Loucy (cell line): ENCODE results near the gene SEL1L3.
"Not testable (repeated sequence)": the region's sequence is repeated elsewhere in the genome, so short reads cannot be mapped to it uniquely, and the experiment has no call there.

ENCODE experiments used
- H2AFZ ChIP-seq: fragments of 200-600 bp; sonication (generic); 2 replicates; pipeline ENCODE4 v1.6.0; 2016; ENCODE audit warnings: antibody characterized with exemption, mild to moderate bottlenecking, low read length, moderate library complexity
- H3F3A ChIP-seq: fragments of 200-600 bp; 2 replicates; pipeline ENCODE4 v1.6.0; 2016; ENCODE audit warnings: antibody characterized with exemption, low read depth, mild to moderate bottlenecking
- H3K27me3 ChIP-seq: fragments of 200-600 bp; sonication (generic); 2 replicates; pipeline ENCODE4 v1.6.1; 2014; ENCODE audit warnings: low read length, mild to moderate bottlenecking; ENCODE audit not compliant: insufficient read depth, poor library complexity, severe bottlenecking
- H3K36me3 ChIP-seq: fragments of 200-600 bp; sonication (generic); 2 replicates; pipeline ENCODE4 v1.6.1; 2016; ENCODE audit warnings: low read length; ENCODE audit not compliant: insufficient read depth
- H3K4me1 ChIP-seq: fragments of 200-600 bp; sonication (generic); 2 replicates; pipeline ENCODE4 v1.5.1; 2014; ENCODE audit warnings: low read length, mild to moderate bottlenecking; ENCODE audit not compliant: insufficient read depth, poor library complexity, severe bottlenecking
- H3K4me2 ChIP-seq: fragments of 200-600 bp; sonication (generic); 2 replicates; pipeline ENCODE4 v1.6.0; 2014; ENCODE audit warnings: antibody characterized with exemption, low read length, low read depth, mild to moderate bottlenecking; ENCODE audit not compliant: poor library complexity, severe bottlenecking
- H3K4me3 ChIP-seq: fragments of 200-600 bp; sonication (generic); 2 replicates; pipeline ENCODE4 v1.5.1; 2014; ENCODE audit warnings: low read length, mild to moderate bottlenecking, mixed read lengths; ENCODE audit not compliant: poor library complexity, severe bottlenecking
- H3K79me2 ChIP-seq: fragments of 200-600 bp; sonication (generic); 2 replicates; pipeline ENCODE4 v1.6.1; 2014; ENCODE audit warnings: low read length; ENCODE audit not compliant: insufficient read depth
- H3K9ac ChIP-seq: fragments of 200-600 bp; sonication (generic); 2 replicates; pipeline ENCODE4 v1.6.0; 2014; ENCODE audit warnings: mild to moderate bottlenecking, low read depth, low read length, moderate library complexity; ENCODE audit not compliant: poor library complexity, severe bottlenecking
- H3K9me2 ChIP-seq: fragments of 200-600 bp; sonication (generic); replicated peaks from 2 replicates; pipeline ENCODE4 v1.6.1; 2016; ENCODE audit warnings: low read depth, low read length, mixed read lengths
- H3K9me3 ChIP-seq: fragments of 200-600 bp; sonication (generic); 2 replicates; pipeline ENCODE4 v1.6.1; 2014; ENCODE audit warnings: mild to moderate bottlenecking, antibody characterized with exemption, low read length, low read depth; ENCODE audit not compliant: insufficient read depth
- H4K20me1 ChIP-seq: fragments of 200-600 bp; sonication (generic); 2 replicates; pipeline ENCODE4 v1.6.0; 2014; ENCODE audit warnings: antibody characterized with exemption, low read length, mild to moderate bottlenecking; ENCODE audit not compliant: insufficient read depth, poor library complexity, severe bottlenecking
- EZH2phosphoT487 ChIP-seq: fragments of 200-600 bp; IDR thresholded peaks from 2 replicates; pipeline ENCODE4 v1.6.1; 2018; ENCODE audit warnings: antibody characterized with exemption, mild to moderate bottlenecking, moderate library complexity, borderline replicate concordance
- TF ChIP-seq, protein P1 (sequence below): fragments of 200-600 bp; sonication (generic); conservative IDR thresholded peaks from 2 replicates; pipeline ENCODE4 v1.5.1; 2014; ENCODE audit warnings: mild to moderate bottlenecking, antibody characterized with exemption, low read length

The SEL1L3 gene

DNA sequence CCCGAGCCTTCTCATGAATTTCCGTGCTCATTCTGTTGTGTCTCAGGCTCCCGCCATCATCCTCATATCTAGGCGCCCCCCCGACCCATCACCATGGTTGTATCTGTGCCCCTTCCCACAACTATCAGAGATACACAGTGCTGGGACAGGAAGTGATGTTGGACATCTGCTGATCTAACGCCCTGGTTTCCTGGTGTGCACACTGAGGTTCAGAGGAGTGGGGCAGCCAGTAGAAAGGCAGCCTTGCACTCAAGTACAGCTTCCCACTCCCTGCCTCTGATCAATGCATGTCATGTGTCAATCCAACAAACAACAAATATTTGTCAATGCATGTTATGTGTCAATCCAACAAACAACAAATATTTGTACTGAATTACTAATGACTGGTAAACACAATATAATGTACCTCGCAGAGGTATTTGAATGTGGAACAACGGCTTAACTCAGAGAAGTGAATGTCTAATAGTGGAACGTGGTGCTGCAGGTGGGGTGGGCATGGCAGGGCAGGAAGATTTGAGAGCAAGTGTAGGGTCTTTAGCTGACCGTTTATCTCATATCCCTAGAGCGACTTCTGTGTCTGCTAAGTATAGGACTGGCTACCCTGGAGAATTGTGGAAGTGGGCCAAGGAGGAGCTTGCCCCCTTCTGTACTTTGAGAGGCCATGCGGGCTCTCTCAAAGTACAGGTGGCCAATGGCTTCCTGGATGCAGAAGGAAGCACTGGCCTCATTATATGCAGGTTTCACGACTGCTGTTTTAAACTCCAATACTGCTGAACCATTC lies 10.3 kb upstream of the SEL1L3 start:
- H3K4me2 ChIP-seq: no peak overlapping the region

DNA sequence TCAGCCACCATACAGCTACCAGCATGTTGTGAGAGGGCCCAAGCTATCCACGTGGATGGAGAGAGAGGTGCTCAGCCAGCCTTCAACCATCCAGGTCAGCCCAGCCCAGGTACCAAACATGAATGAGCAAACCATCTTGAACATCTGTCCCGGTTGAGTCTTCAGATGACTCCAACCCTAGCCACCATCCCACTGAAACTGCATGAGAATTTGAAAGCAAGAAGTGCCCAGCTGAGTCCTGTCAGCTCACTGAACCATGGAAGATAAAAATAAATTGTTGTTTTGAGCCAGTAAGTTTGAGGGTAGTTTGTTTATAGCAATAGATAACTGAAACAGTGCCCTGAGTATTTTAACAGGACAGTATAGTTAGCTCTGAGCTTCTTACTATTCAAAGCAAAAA lies 7.3 kb upstream of the SEL1L3 start:
- Histone ChIP-seq H3K4me2 (no peak overlapping the region), H3K27me3 (no peaks in the 10 kb centered on the region), H3K4me1 (no peaks in the 10 kb centered on the region), H4K20me1 (no peaks in the 10 kb centered on the region), H3K9me3 (no peaks in the 10 kb centered on the region), H3K9ac (no peak overlapping the region), H3K4me3 (no peak overlapping the region), H3K36me3 (no peaks in the 10 kb centered on the region), H3K79me2 (no peaks in the 10 kb centered on the region), H3K9me2 (no peaks in the 10 kb centered on the region), H3F3A (no peaks in the 10 kb centered on the region), H2AFZ (no peak overlapping the region)
- TF ChIP-seq, protein P1, sequence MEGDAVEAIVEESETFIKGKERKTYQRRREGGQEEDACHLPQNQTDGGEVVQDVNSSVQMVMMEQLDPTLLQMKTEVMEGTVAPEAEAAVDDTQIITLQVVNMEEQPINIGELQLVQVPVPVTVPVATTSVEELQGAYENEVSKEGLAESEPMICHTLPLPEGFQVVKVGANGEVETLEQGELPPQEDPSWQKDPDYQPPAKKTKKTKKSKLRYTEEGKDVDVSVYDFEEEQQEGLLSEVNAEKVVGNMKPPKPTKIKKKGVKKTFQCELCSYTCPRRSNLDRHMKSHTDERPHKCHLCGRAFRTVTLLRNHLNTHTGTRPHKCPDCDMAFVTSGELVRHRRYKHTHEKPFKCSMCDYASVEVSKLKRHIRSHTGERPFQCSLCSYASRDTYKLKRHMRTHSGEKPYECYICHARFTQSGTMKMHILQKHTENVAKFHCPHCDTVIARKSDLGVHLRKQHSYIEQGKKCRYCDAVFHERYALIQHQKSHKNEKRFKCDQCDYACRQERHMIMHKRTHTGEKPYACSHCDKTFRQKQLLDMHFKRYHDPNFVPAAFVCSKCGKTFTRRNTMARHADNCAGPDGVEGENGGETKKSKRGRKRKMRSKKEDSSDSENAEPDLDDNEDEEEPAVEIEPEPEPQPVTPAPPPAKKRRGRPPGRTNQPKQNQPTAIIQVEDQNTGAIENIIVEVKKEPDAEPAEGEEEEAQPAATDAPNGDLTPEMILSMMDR: no peak
- no peak for TF ChIP-seq EZH2phosphoT487

More for the DNA sequence above, 10.3 kb upstream of the SEL1L3 start:
- TF ChIP-seq, protein P1: no peak
- no peak for TF ChIP-seq EZH2phosphoT487
- Histone ChIP-seq H3F3A (no peaks in the 10 kb centered on the region), H4K20me1 (no peaks in the 10 kb centered on the region), H2AFZ (no peak overlapping the region), H3K4me3 (no peak overlapping the region), H3K9me2 (no peaks in the 10 kb centered on the region), H3K36me3 (no peaks in the 10 kb centered on the region), H3K9ac (no peak overlapping the region), H3K27me3 (no peaks in the 10 kb centered on the region), H3K4me1 (no peaks in the 10 kb centered on the region), H3K9me3 (no peaks in the 10 kb centered on the region), H3K79me2 (no peaks in the 10 kb centered on the region)

DNA sequence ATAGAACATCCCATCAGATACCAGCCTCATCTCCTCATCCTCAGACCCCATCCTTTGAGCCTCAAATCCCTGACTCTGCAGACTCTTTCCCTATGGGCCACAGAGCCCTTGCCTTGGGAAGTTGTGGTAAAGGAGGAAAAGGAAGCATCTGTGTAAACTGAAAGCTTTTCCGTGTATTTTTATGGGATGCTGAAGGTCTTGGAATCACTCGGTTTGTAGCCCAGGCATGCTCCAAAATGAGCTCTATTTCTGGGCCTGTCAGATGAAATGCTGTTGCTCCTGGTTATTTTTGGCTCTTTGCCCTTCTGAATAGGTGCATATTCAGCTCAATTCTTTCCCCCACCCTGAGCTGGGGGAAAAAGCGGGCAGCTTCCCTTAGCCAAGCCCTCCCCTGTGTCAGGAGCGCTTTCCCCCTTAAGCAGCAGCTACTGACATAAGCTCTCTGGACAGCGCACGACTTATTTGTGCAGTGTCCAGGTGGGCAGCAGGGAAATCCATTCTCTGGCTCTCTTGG lies 5.0 kb upstream of the SEL1L3 start:
- no peak overlapping the region for H2AFZ ChIP-seq
- H3F3A ChIP-seq: no peaks in the 10 kb centered on the region
- H3K36me3 ChIP-seq: no peaks in the 10 kb centered on the region
- TF ChIP-seq, protein P1: no peak
- no peak for TF ChIP-seq EZH2phosphoT487
- no peak overlapping the region for H3K4me3 ChIP-seq
- H3K4me2 ChIP-seq: no peak overlapping the region
- no peaks in the 10 kb centered on the region for H3K9me2 ChIP-seq
- no peaks in the 10 kb centered on the region for H3K4me1 ChIP-seq
- no peak overlapping the region for H3K9ac ChIP-seq
- no peaks in the 10 kb centered on the region for H4K20me1 ChIP-seq
- no peaks in the 10 kb centered on the region for H3K27me3 ChIP-seq
- H3K9me3 ChIP-seq: no peaks in the 10 kb centered on the region
- H3K79me2 ChIP-seq: no peaks in the 10 kb centered on the region

DNA sequence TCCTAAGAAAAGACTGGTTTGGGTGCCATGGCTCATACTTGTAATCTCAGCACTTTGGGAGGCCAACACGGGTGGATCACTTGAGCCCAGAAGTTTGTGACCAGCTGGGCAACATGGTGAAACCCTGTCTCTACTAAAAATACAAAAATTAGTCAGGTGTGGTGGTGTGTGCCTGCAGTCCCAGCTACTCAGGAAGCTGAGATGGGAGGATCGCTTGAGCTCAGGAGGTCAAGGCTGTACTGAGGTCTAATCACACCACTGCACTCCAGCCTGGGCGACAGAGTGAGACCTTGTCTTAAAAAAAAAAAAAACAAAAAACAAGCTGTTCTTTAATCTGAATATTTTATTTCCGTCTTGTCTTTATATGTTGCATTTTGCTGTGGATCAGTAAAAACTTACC lies 3.6 kb upstream of the SEL1L3 start:
- not testable (repeated sequence) for H3K4me3 ChIP-seq, H3K9me3 ChIP-seq, H3K9me2 ChIP-seq, H3K4me1 ChIP-seq, H3K36me3 ChIP-seq, H3K79me2 ChIP-seq, H3K4me2 ChIP-seq, H2AFZ ChIP-seq, H4K20me1 ChIP-seq, H3K9ac ChIP-seq, H3F3A ChIP-seq, H3K27me3 ChIP-seq
